Omental fat pad (tissue), 4 donors: ENCODE results near the gene FGD2. TPM values are rescaled to one million over a fixed set of nuclear protein-coding genes. Genes with fewer than 3 reads are reported as not detected.

ENCODE experiments used
- ATAC-seq: fragments of 150-250 bp; one replicate; pipeline ENCODE4 v1.9.1; 2016; ENCODE audit warnings: mild to moderate bottlenecking, moderate library complexity; ENCODE audit not compliant: low FRiP score
- DNase-seq: peaks from one replicate; pipeline ENCODE4 v3.0.0-alpha.2; 2019; ENCODE audit warnings: low spot score
- CTCF ChIP-seq, 3 donors: fragments of 450-650 bp; IDR thresholded peaks; one replicate each; pipeline ENCODE4 v1.5.1; 2016 to 2017; ENCODE audit warnings: antibody characterized with exemption in 3 of 3, mild to moderate bottlenecking in 3 of 3, moderate library complexity in 2 of 3
- total RNA-seq, 4 donors: library from RNA; depleted of rRNA; stranded (reverse); fragments of >200 nt; gene quantifications; one replicate each; pipeline ENCODE4 v1.1.0, GENCODE V29; 2016

The FGD2 gene
- total RNA-seq, 4 donors from 2014 or later: 20.0 to 83.6 (median 63.0) TPM

- ATAC-seq: no peak
- no peak for DNase-seq
- TF ChIP-seq CTCF (IDR thresholded peaks at IDR 0.05): no peak
These were observed 27.9 kb upstream of the FGD2 start for GRCh38 chr6:36977470-36977941.

GRCh38 chr6:36978421-36979346 is 26.8 kb upstream of the FGD2 start:
- no peak for TF ChIP-seq CTCF (IDR thresholded peaks at IDR 0.05)
- DNase-seq (no peak), ATAC-seq (no peak)

GRCh38 chr6:36979347-36979742 is 26.1 kb upstream of the FGD2 start:
- no peak for ATAC-seq
- no peak for DNase-seq
- TF ChIP-seq CTCF (IDR thresholded peaks at IDR 0.05): no peak

- TF ChIP-seq CTCF (IDR thresholded peaks at IDR 0.05): no peak
- ATAC-seq: no peak
These were observed 25.3 kb upstream of the FGD2 start for GRCh38 chr6:36980129-36980528.

GRCh38 chr6:36980876-36981619 is 24.4 kb upstream of the FGD2 start:
- ATAC-seq: no peak
- TF ChIP-seq CTCF (IDR thresholded peaks at IDR 0.05): no peak
- DNase-seq: no peak

More at GRCh38 chr6:36980129-36980528, 25.3 kb upstream of the FGD2 start:
- DNase-seq: no peak

- ATAC-seq (no peak), DNase-seq (no peak)
- TF ChIP-seq CTCF (IDR thresholded peaks at IDR 0.05): no peak
These were observed 21.9 kb upstream of the FGD2 start for GRCh38 chr6:36983538-36983937.
